Measurements from ENCODE around the gene LRRFIP2.

DNA sequence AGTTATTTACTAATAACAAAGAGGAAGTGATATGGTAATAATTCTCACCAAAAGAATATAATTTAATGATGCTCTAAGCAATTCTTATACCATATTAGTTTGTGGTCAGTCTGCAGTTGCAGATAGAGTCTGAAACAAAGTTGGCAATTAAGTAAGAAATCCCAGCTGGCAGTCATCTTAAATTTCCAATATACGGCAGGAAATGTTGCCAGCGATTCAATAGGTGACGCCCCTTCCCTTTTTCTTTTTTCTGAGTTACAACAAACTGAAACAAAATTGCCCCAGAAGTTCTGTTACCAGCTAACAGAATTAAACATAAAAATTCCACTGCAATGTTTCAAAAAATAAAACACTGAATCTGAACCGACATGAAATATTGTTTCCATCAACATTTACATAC lies 26.7 kb downstream of the LRRFIP2 start:
- TF ChIP-seq, protein P1, sequence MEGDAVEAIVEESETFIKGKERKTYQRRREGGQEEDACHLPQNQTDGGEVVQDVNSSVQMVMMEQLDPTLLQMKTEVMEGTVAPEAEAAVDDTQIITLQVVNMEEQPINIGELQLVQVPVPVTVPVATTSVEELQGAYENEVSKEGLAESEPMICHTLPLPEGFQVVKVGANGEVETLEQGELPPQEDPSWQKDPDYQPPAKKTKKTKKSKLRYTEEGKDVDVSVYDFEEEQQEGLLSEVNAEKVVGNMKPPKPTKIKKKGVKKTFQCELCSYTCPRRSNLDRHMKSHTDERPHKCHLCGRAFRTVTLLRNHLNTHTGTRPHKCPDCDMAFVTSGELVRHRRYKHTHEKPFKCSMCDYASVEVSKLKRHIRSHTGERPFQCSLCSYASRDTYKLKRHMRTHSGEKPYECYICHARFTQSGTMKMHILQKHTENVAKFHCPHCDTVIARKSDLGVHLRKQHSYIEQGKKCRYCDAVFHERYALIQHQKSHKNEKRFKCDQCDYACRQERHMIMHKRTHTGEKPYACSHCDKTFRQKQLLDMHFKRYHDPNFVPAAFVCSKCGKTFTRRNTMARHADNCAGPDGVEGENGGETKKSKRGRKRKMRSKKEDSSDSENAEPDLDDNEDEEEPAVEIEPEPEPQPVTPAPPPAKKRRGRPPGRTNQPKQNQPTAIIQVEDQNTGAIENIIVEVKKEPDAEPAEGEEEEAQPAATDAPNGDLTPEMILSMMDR (conservative IDR thresholded peaks at IDR 0.05), result no peak
- TF ChIP-seq ZFX (IDR thresholded peaks at IDR 0.05), result no peak

Measured in C4-2B (cell line).